Esophagus muscularis mucosa (tissue), 3 donors: Measurements from ENCODE around the gene INTS11.

ENCODE experiments used
- CTCF ChIP-seq, 3 experiments: fragments of 200-600 bp in 2 of 3; fragments of 450-650 bp in 1 of 3; sonication (generic) in 2 of 3; IDR thresholded peaks; one replicate each; pipeline ENCODE4 v1.5.1; 2017 to 2019; ENCODE audit warnings: antibody characterized with exemption in 3 of 3, mild to moderate bottlenecking in 2 of 3, moderate library complexity in 1 of 3
- POLR2AphosphoS5 ChIP-seq, 2 donors: sonication (generic); formaldehyde crosslinking; IDR thresholded peaks; one replicate each; pipeline ENCODE4 v1.6.1; 2017; ENCODE audit warnings: antibody characterized with exemption in 2 of 2

DNA sequence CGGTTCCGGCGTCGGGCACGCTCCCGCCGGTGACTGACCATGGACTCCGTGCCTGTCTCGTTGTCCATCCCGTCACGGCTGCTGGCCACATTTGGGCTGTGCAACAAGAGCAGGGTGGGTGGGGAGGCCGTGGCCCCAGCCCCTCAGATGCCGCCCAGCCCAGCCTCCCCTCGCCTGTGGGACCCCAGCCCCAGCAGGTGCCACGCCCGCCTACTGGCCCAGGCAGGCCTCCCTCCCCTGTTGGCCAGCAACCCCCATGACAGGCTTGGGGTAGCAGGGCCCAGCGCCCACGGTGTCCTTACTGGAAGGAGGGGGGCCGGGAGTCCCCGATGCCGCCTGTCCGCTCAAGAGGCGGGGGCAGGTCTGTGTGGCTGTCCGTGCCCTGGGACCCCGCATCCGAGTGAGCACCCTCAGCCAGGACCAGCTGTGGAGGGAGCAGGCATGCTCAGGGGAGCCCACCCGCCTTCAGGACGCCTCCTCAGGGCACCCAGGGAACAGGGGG is 17.7 kb upstream of the INTS11 start:
- no peak for TF ChIP-seq POLR2AphosphoS5 (IDR thresholded peaks at IDR 0.05)
- no peak for TF ChIP-seq CTCF (IDR thresholded peaks at IDR 0.05)
